Stimulated activated naive CD8-positive, alpha-beta T cell treated with anti-CD3 and anti-CD28 coated beads, Interleukin-15, Interleukin-2, amounts not matched to agents 100 U/mL and 50 U/mL, for 24 hours (primary cell): ENCODE measurements around the gene PNMA6F.
"Not testable (repeated sequence)": the region's sequence is repeated elsewhere in the genome, so short reads cannot be mapped to it uniquely, and the experiment has no call there.

Experiments
- ATAC-seq: fragments of 150-1000 bp; cut with Tn5 transposase; one replicate; pipeline ENCODE4 v1.10.0; 2021
- DNase-seq: peaks from one replicate; pipeline ENCODE4 v3.0.0; 2021

PNMA6F gene

DNA sequence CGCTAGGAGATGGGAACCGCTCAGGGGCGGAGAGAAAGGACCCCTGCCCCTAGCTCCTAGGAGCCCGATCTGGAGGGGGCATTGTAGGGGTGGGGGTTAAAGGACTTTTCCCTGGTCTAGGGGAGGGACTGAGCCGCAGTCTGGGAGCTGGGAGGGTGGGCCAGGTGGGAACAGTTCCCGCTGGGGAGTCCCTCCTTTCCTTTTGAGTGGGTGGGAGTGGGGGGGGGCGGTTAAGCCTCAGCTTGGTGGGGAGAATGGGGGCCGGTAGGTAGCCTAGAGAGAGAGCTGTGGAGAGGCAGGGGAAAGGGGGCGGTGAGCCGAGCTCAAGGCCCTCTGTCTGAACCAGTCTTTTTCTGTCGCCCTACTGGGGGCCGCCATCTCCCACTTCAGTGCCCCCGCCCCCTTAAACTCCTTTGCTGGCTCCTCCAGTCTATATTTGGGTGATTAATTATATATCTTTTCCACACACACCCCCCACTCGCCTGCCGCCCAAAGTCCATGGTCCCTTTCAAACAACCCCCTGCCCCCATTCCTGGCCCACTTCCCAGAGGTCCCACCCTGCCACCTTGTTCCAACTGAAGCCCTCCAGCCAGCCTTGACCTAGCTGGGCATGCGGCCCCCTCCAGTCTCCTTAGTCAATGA is 13.2 kb upstream of the PNMA6F start:
- DNase-seq (no peak), ATAC-seq (no peak)

DNA sequence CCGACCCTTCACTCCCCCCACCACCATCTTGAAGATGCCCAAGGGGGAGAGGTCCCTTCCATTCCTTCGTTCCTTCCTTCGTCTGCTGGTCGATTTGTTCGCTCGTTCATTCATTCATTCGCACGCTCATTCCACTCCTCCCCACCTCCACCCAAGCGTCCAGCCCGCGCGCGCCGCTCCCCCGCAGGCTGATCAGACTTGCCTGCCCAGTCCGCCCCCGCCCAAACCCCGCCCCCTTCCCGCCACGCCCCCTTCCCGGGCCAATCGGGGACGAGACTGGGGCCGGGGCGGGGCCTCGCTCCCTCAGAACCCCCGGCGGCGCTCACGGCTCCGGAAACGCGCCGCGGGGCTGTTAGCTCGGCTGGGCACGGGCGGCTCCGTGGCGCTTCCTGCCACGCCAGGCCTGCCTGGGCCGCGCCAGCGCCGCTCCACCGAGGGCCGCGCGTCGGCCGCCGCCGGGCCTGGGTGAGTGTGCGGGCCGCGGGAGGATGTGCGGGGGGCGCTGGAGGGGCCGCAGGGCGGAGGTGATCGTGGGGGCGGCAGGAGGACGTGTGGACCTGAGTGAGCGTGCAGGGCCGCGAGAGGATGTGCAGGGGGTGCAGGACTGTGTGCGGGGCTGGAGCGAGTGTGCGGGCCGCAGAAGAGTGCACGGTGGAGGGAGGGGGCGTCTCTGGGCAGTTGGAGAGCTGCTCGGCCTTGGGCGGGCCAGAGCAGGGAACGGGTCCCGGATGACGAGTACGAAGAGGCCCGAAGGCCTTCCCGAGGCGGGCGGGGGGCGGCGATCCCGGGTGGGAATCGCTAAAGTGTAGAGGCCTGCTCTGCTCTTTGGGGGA is 12.5 kb upstream of the PNMA6F start, which contains the start of gene ZNF275:
Gene ZNF275 (plus strand): TSS at position 333 of the 833 bp plus-strand sequence. CDS start 2,527 bp downstream, outside the sequence.
- DNase-seq, result peak; percentile 83
- ATAC-seq, result peak; percentile 98

GRCh38 chrX:153333266-153333665 is 11.7 kb upstream of the PNMA6F start:
- no peak for DNase-seq
- no peak for ATAC-seq

DNA sequence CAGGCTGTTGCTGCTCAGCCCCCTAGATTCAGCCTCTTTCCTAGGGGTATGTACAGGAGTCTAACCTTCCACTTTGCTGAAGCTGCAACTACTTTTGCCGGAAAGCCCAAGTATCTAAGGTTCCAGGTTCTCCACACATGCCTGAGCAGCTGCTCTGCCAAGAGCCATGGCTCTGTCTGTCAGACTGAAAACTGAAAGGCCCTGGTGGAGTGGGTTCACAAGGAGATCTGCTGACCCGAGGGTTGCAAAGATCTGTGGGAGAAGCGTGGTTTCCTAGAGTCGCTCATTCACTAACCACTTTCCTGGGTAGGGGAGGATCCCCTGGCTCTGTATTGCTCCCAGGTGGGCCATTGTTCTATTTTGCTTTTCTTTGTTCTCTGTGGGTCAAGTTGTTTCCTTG is 6.0 kb upstream of the PNMA6F start:
- ATAC-seq (no peak), DNase-seq (no peak)

GRCh38 chrX:153320555-153321184 is 897 bp downstream of the PNMA6F start:
- no peak for ATAC-seq
- no peak for DNase-seq

DNA sequence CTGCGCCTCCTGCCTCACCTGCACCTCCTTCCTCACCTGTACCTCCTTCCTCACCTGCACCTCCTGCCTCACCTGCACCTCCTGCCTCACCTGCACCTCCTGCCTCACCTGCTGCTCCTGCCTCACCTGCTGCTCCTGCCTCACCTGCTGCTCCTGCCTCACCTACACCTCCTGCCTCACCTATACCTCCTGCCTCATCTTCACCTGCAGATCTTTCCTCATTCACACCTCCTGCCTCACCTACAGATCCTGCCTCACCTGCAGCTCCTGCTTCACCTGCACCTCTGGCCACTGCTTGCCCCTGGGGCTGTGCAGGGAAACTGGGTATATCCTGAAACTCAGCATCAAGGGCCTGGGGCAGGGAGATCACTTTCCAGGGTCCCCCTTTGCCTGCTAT is 1.5 kb downstream of the PNMA6F start:
- not testable (repeated sequence) for DNase-seq, ATAC-seq

DNA sequence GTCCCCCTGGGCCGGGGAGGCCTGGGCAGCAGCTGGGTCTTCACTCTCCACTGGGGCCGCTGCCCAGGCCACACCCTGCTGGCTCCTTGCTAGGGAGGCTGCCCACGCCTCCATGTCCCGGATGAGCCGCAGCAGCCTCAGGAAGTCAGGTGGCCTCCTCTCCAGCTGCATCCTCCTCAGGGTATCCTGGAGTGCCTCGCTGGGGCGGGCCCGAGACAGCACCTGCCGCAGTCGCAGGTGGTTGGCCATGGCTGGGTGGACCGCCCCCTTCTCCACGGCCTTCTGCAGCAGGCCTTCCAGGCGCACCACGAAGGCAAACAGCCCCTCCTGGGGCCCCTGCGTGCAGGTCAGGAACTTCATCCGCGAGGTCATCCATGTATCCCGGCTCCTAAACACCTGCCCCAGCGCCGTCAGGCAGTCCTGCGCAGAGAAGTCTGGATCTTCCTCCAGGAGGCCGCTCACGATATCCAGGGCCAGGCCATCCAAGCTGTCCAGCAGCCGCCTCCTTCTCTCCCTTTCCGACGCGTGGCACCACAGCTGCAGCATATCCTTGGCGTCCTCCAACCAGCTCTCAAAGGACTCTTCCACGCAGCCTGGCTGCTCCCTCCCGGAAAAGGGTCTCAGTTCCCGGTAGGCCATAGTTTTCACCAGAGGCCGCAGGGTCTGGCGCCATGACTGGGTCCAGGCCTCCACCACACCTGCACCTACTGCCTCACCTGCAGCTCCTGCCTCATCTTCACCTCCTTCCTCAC is 2.1 kb downstream of the PNMA6F start:
- no peak for ATAC-seq
- no peak for DNase-seq

- no peak for ATAC-seq
- DNase-seq, result no peak
These were observed 2.8 kb downstream of the PNMA6F start for GRCh38 chrX:153318811-153319210.

- ATAC-seq, result no peak
- no peak for DNase-seq
These were observed 3.4 kb downstream of the PNMA6F start for GRCh38 chrX:153317996-153318722.

GRCh38 chrX:153317306-153317705 is 4.3 kb downstream of the PNMA6F start:
- ATAC-seq (no peak), DNase-seq (no peak)

- no peak for DNase-seq
- no peak for ATAC-seq
These were observed 8.7 kb downstream of the PNMA6F start for GRCh38 chrX:153312842-153313241.

GRCh38 chrX:153312041-153312440 is 9.5 kb downstream of the PNMA6F start:
- ATAC-seq (no peak), DNase-seq (no peak)

DNA sequence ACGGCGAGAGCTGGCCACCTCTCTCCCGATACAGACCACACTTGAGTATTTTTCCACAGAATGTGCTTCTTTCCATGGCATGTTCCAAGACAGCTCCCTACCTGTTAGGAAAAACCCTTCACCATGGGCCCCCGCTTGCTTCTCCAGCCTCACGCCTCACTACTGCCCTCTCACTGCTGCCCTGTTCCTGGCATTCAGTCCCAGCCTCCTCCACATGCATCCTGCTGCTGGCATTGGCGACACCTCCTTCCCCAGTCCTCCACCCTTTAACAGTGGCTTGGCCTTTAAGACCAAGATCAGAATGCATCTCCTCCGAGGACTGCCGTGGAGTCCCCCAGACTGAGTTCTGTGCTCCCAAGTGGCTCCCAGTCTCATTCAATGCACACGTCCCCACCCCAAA is 10.7 kb downstream of the PNMA6F start:
- ATAC-seq, result no peak
- DNase-seq, result no peak

- DNase-seq (no peak), ATAC-seq (no peak)
These were observed 14.0 kb downstream of the PNMA6F start for GRCh38 chrX:153307276-153308178.

GRCh38 chrX:153306527-153307115 is 14.9 kb downstream of the PNMA6F start:
- DNase-seq, result no peak
- ATAC-seq, result no peak

GRCh38 chrX:153305972-153306371 is 15.6 kb downstream of the PNMA6F start:
- DNase-seq (no peak), ATAC-seq (no peak)

DNA sequence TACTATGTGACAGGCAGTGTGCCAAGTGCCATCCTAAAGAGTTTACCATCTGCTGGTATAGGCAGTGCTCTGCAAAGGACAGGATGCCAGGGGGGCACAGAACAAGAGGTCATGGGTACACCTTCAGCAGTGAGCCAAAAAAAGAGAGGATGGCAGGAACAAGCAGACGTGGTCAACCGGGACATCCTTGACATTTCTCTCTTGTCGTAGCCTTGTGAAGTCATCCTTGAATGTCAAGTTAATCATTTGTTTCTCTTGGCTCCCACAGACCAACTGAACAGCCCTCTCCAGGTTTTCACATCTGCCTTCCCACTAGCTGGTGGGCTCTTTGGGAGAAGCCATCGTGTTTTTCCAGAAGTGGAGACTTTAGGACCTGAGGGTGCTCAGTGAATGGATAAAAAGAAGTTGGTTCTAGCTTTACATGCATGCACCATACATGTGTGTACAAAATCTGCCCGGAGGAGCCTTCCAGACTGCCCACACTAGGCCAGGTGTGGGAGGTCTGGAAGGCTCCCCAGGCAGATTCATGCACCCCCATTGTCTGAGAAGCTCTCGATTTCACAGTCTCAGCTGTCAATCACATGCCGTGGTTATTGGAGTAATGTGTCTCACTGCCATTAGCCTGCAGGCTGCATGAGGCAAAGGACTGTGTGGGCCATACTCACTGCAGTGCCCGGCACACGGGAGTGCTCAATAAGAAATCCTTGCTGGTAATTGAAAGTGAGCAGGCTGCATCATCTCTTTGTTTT is 16.4 kb downstream of the PNMA6F start:
- no peak for DNase-seq
- no peak for ATAC-seq

- no peak for ATAC-seq
- no peak for DNase-seq
These were observed 18.0 kb downstream of the PNMA6F start for GRCh38 chrX:153303276-153304262.
